HCT116 (cell line): ENCODE data around the gene SLC35E4.

Experiments used
- EGR1 ChIP-seq: IDR thresholded peaks from 2 replicates; pipeline ENCODE4 v1.6.1; 2012; ENCODE audit warnings: low read depth
- EZH2 ChIP-seq: fragments of 200-600 bp; sonication (generic); IDR thresholded peaks from 2 replicates; pipeline ENCODE4 v1.6.1; 2017; ENCODE audit warnings: antibody characterized with exemption, mixed run types
- POLR2A ChIP-seq: IDR thresholded peaks from 2 replicates; pipeline ENCODE4 v1.7.0; 2011; ENCODE audit warnings: borderline replicate concordance; ENCODE audit not compliant: insufficient read depth, insufficient read length; ENCODE audit errors: extremely low read depth
- POLR2AphosphoS5 ChIP-seq: IDR thresholded peaks from 2 replicates; pipeline ENCODE4 v1.6.1; 2011; ENCODE audit warnings: mild to moderate bottlenecking, low read depth, low read length, moderate library complexity
- TF ChIP-seq, protein P1 (sequence below), 3 experiments: fragments of 200-600 bp in 1 of 3; sonication (generic) in 1 of 3; IDR thresholded peaks in 2 of 3; conservative IDR thresholded peaks in 1 of 3; 2 replicates each; pipeline ENCODE4 v1.5.1; 2012 to 2017; ENCODE audit warnings: low read depth in 2 of 3, low read length in 2 of 3, antibody characterized with exemption in 1 of 3, borderline replicate concordance in 1 of 3, control low read depth in 1 of 3, mild to moderate bottlenecking in 1 of 3, mixed read lengths in 1 of 3, mixed run types in 1 of 3, moderate library complexity in 1 of 3; ENCODE audit not compliant: insufficient read depth in 1 of 3
- TF ChIP-seq, protein P2 (sequence below): IDR thresholded peaks from 2 replicates; pipeline ENCODE4 v1.6.1; 2012

DNA sequence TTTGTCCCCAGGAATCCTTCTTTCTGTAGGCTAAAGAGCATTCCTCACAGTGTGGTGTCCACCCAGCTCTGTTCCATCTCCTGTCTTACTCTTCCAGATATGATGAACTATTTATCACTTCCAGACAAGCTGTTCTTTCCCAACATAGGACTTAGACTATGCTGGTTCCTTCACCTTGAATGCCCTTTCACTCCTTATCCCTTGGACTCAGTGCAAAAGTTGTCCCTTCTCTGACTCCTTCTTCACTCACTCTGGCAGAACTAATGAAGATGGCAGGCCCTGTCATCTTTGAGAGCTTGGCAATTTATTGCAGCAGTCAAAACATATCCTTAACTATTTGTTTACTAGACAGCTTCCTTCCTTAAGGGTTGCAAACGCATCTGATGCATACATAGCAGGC is 55.6 kb downstream of the SLC35E4 start:
- TF ChIP-seq, protein P1, sequence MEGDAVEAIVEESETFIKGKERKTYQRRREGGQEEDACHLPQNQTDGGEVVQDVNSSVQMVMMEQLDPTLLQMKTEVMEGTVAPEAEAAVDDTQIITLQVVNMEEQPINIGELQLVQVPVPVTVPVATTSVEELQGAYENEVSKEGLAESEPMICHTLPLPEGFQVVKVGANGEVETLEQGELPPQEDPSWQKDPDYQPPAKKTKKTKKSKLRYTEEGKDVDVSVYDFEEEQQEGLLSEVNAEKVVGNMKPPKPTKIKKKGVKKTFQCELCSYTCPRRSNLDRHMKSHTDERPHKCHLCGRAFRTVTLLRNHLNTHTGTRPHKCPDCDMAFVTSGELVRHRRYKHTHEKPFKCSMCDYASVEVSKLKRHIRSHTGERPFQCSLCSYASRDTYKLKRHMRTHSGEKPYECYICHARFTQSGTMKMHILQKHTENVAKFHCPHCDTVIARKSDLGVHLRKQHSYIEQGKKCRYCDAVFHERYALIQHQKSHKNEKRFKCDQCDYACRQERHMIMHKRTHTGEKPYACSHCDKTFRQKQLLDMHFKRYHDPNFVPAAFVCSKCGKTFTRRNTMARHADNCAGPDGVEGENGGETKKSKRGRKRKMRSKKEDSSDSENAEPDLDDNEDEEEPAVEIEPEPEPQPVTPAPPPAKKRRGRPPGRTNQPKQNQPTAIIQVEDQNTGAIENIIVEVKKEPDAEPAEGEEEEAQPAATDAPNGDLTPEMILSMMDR (IDR thresholded peaks at IDR 0.05 in 2 of 3, conservative IDR thresholded peaks at IDR 0.05 in 1 of 3; ENCODE audit: borderline replicate concordance in 1 of 3, insufficient read depth in 1 of 3, low read depth in 2 of 3, low read length in 2 of 3): no peak
- TF ChIP-seq POLR2A (no peak), POLR2AphosphoS5 (no peak), EGR1 (no peak), EZH2 (no peak)
- TF ChIP-seq, protein P2, sequence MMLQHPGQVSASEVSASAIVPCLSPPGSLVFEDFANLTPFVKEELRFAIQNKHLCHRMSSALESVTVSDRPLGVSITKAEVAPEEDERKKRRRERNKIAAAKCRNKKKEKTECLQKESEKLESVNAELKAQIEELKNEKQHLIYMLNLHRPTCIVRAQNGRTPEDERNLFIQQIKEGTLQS: no peak
